Gastroesophageal sphincter (tissue), 3 donors: Measurements from ENCODE around the gene OAS1.

ENCODE experiments used
- EP300 ChIP-seq: sonication (generic); formaldehyde crosslinking; IDR thresholded peaks from one replicate; pipeline ENCODE4 v1.6.1; 2017; ENCODE audit warnings: antibody characterized with exemption, mild to moderate bottlenecking
- POLR2A ChIP-seq, 2 donors: fragments of 450-650 bp; IDR thresholded peaks; one replicate each; pipeline ENCODE4 v1.6.1; 2017; ENCODE audit warnings: antibody characterized with exemption in 2 of 2, mild to moderate bottlenecking in 2 of 2, moderate library complexity in 1 of 2
- POLR2AphosphoS5 ChIP-seq: sonication (generic); formaldehyde crosslinking; IDR thresholded peaks from one replicate; pipeline ENCODE4 v1.6.1; 2017; ENCODE audit warnings: antibody characterized with exemption
- TF ChIP-seq, protein P1 (sequence below), 4 experiments: fragments of 200-600 bp in 2 of 4; fragments of 450-650 bp in 2 of 4; sonication (generic) in 1 of 4; IDR thresholded peaks; one replicate each; pipeline ENCODE4 v1.5.1; 2017 to 2019; ENCODE audit warnings: antibody characterized with exemption in 4 of 4, mild to moderate bottlenecking in 2 of 4, moderate library complexity in 2 of 4

DNA sequence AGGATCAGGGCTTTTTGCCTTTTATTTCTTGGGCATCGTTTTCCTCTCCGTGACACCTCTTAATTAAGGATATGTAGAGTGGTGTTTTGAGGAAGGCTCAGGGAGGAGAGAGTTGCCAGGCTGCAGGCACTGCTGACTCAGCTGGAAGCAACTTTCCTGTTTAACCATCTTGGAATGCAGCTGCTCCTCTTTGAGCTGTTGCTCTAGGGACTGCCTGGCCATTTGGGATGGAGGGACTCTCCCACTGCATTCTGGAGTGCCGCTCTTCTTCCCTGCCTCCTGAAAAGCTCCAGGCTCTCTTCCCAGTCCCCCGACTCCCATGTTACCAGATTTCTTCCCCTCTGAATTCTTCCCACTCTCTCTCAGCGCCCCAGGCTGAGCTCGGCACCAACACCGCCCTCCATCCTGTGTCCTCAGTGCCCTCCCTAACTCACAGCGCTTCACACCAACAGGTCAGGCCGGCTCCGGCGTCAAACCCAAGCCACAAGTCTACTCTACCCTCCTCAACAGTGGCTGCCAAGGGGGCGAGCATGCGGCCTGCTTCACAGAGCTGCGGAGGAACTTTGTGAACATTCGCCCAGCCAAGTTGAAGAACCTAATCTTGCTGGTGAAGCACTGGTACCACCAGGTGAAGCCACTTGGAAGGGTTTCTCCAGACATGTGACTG is 37.4 kb downstream of the OAS1 start:
- TF ChIP-seq, protein P1, sequence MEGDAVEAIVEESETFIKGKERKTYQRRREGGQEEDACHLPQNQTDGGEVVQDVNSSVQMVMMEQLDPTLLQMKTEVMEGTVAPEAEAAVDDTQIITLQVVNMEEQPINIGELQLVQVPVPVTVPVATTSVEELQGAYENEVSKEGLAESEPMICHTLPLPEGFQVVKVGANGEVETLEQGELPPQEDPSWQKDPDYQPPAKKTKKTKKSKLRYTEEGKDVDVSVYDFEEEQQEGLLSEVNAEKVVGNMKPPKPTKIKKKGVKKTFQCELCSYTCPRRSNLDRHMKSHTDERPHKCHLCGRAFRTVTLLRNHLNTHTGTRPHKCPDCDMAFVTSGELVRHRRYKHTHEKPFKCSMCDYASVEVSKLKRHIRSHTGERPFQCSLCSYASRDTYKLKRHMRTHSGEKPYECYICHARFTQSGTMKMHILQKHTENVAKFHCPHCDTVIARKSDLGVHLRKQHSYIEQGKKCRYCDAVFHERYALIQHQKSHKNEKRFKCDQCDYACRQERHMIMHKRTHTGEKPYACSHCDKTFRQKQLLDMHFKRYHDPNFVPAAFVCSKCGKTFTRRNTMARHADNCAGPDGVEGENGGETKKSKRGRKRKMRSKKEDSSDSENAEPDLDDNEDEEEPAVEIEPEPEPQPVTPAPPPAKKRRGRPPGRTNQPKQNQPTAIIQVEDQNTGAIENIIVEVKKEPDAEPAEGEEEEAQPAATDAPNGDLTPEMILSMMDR (IDR thresholded peaks at IDR 0.05) = no peak
- TF ChIP-seq POLR2AphosphoS5 (no peak), POLR2A (IDR thresholded peaks at IDR 0.05) (no peak), EP300 (no peak)
